DOHH2 (cell line): ENCODE measurements around the gene TEX19.

Source experiments
- H3F3A ChIP-seq: fragments of 200-600 bp; sonication (generic), shearing (Covaris generic); 2 replicates; pipeline ENCODE4 v1.6.0; 2016; ENCODE audit warnings: antibody characterized with exemption, mild to moderate bottlenecking; ENCODE audit not compliant: control insufficient read depth, insufficient read depth
- H3K27ac ChIP-seq: fragments of 200-600 bp; sonication (generic); 2 replicates; pipeline ENCODE4 v1.5.1; 2014; ENCODE audit warnings: low read depth, mild to moderate bottlenecking, low read length, moderate library complexity
- H3K27me3 ChIP-seq: fragments of 200-600 bp; sonication (generic); 2 replicates; pipeline ENCODE4 v1.6.1; 2014; ENCODE audit warnings: mild to moderate bottlenecking, low read length, mixed read lengths; ENCODE audit not compliant: control insufficient read depth
- H3K36me3 ChIP-seq: fragments of 200-600 bp; sonication (generic); 2 replicates; pipeline ENCODE4 v1.6.1; 2014; ENCODE audit warnings: mild to moderate bottlenecking, low read length, moderate library complexity, mixed read lengths; ENCODE audit not compliant: control insufficient read depth
- H3K4me1 ChIP-seq: fragments of 200-600 bp; sonication (generic); 2 replicates; pipeline ENCODE4 v1.6.1; 2014; ENCODE audit warnings: mild to moderate bottlenecking, low read length, mixed read lengths; ENCODE audit not compliant: control insufficient read depth
- H3K4me2 ChIP-seq: fragments of 200-600 bp; sonication (generic); 2 replicates; pipeline ENCODE4 v1.6.0; 2014; ENCODE audit warnings: mild to moderate bottlenecking, low read length, moderate library complexity
- H3K4me3 ChIP-seq: fragments of 200-600 bp; sonication (generic); 2 replicates; pipeline ENCODE4 v1.5.1; 2014; ENCODE audit warnings: mild to moderate bottlenecking, low read length, mixed read lengths
- H3K79me2 ChIP-seq: fragments of 200-600 bp; sonication (generic); 2 replicates; pipeline ENCODE4 v1.6.1; 2014; ENCODE audit warnings: mild to moderate bottlenecking, low read length, mixed read lengths; ENCODE audit not compliant: control insufficient read depth
- H3K9me2 ChIP-seq: fragments of 200-600 bp; sonication (generic); replicated peaks from 2 replicates; pipeline ENCODE4 v1.6.1; 2014; ENCODE audit warnings: mild to moderate bottlenecking, low read length, mixed read lengths; ENCODE audit not compliant: control insufficient read depth
- H3K9me3 ChIP-seq: fragments of 200-600 bp; sonication (generic); 2 replicates; pipeline ENCODE4 v1.6.1; 2014; ENCODE audit warnings: antibody characterized with exemption, low read length, mixed read lengths; ENCODE audit not compliant: control insufficient read depth, insufficient read depth
- H4K20me1 ChIP-seq: fragments of 200-600 bp; sonication (generic); 2 replicates; pipeline ENCODE4 v1.6.0; 2014; ENCODE audit warnings: low read depth, mild to moderate bottlenecking, antibody characterized with exemption, low read length, moderate library complexity; ENCODE audit not compliant: control insufficient read depth, insufficient read depth
- CTCF ChIP-seq: fragments of 200-600 bp; sonication (generic); IDR thresholded peaks from one replicate; pipeline ENCODE4 v1.5.1; 2014; ENCODE audit warnings: antibody characterized with exemption, mild to moderate bottlenecking, low read depth, low read length; ENCODE audit not compliant: poor library complexity, severe bottlenecking
- EZH2phosphoT487 ChIP-seq: fragments of 200-600 bp; sonication (generic); IDR thresholded peaks from 2 replicates; pipeline ENCODE4 v1.6.1; 2017; ENCODE audit warnings: borderline replicate concordance, mild to moderate bottlenecking, antibody characterized with exemption, low read length, moderate library complexity, mixed read lengths

TEX19 gene

DNA sequence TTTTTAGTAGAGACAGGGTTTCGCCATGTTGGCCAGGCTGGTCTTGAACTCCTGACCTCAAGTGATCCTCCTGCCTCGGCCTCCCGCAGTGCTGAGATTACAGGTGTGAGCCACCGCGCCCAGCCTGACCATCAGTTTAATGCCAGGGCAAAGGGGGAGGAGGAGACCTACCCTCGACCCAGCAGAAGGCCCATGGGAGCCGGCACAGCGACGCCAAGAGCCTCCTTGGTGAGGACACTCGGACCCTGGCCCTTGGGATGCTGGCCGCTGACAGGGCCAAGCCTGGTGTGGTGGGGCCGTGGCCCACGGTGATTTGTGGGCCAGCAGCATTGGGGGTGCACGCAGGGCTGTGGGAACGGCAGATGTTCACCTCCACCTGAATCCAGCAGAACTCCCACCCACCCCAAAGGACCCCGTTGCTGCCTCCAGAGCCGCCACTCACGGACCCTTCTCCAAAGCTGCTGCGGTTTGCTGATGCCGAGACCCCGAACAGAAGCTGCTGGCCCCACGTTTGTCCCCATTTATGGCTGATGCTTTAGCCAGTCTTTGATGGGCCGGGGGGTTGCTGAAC lies 32.5 kb downstream of the TEX19 start:
- TF ChIP-seq CTCF, result no peak
- TF ChIP-seq EZH2phosphoT487, result no peak
- no peaks in the 10 kb centered on the region for H3K9me3 ChIP-seq
- no peaks in the 10 kb centered on the region for H3K27me3 ChIP-seq
- no peak overlapping the region for H3K4me2 ChIP-seq
- no peak overlapping the region for H3K27ac ChIP-seq
- H3K4me3 ChIP-seq, result no peak overlapping the region
- no peaks in the 10 kb centered on the region for H3F3A ChIP-seq
- H3K9me2 ChIP-seq, result no peaks in the 10 kb centered on the region
- no peaks in the 10 kb centered on the region for H4K20me1 ChIP-seq
- H3K79me2 ChIP-seq, result no peaks in the 10 kb centered on the region
- no peaks in the 10 kb centered on the region for H3K36me3 ChIP-seq
- H3K4me1 ChIP-seq, result no peaks in the 10 kb centered on the region

- no peaks in the 10 kb centered on the region for H3K36me3 ChIP-seq
These were observed 33.3 kb downstream of the TEX19 start for GRCh38 chr17:82392209-82392920.

DNA sequence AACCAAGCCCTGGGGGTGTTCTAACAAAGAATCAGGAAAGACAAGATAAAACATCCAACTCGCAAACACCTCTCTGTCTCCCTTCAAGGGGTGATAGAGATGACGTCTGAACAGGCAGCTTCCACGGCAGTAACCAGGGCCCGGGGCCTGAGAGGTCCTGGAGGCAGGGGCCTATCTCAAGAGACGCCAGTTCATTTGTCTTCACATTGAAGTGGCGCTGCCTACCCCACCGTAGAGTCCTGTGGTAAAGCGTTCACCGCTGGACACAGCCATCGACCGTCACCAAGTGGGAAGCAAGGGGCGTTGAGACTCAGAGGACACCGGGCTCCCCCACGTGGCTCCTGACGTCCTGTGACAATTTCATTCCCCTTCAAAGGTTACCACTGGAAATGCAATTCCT lies 33.9 kb downstream of the TEX19 start:
- no peaks in the 10 kb centered on the region for H3K36me3 ChIP-seq
- H3K27me3 ChIP-seq, result no peaks in the 10 kb centered on the region
- no peaks in the 10 kb centered on the region for H3F3A ChIP-seq
- no peaks in the 10 kb centered on the region for H3K9me3 ChIP-seq
- no peak overlapping the region for H3K4me3 ChIP-seq
- TF ChIP-seq CTCF (no peak), EZH2phosphoT487 (no peak)
- H3K9me2 ChIP-seq, result no peaks in the 10 kb centered on the region
- H3K79me2 ChIP-seq, result no peaks in the 10 kb centered on the region
- H4K20me1 ChIP-seq, result no peaks in the 10 kb centered on the region
- no peak overlapping the region for H3K27ac ChIP-seq
- H3K4me2 ChIP-seq, result no peak overlapping the region
- H3K4me1 ChIP-seq, result no peaks in the 10 kb centered on the region

More at GRCh38 chr17:82392209-82392920, 33.3 kb downstream of the TEX19 start:
- H3K27ac ChIP-seq, result no peak overlapping the region
- no peaks in the 10 kb centered on the region for H3K9me3 ChIP-seq
- H3K79me2 ChIP-seq, result no peaks in the 10 kb centered on the region
- no peaks in the 10 kb centered on the region for H3K9me2 ChIP-seq
- TF ChIP-seq CTCF (no peak), EZH2phosphoT487 (no peak)
- H3K4me1 ChIP-seq, result no peaks in the 10 kb centered on the region
- H4K20me1 ChIP-seq, result no peaks in the 10 kb centered on the region
- no peaks in the 10 kb centered on the region for H3F3A ChIP-seq
- H3K4me2 ChIP-seq, result no peak overlapping the region
- no peak overlapping the region for H3K4me3 ChIP-seq
- H3K27me3 ChIP-seq, result no peaks in the 10 kb centered on the region
